Activated gamma-delta T cell treated with anti-CD3 and anti-CD28 coated beads, Interleukin-2, amount 50 U/mL, for 16 hours (primary cell): Measurements from ENCODE around the gene CXCR5.

Experiments used
- DNase-seq: peaks from one replicate; pipeline ENCODE4 v3.0.0-alpha.2; 2020; ENCODE audit warnings: low read depth

Gene CXCR5

GRCh38 chr11:118898400-118899295 is 15.0 kb downstream of the CXCR5 start:
- DNase-seq, result no peak

GRCh38 chr11:118899296-118899688 is 15.6 kb downstream of the CXCR5 start:
- no peak for DNase-seq

- no peak for DNase-seq
These were observed 16.1 kb downstream of the CXCR5 start for GRCh38 chr11:118899706-118900360.

GRCh38 chr11:118900535-118901384 is 17.1 kb downstream of the CXCR5 start:
- no peak for DNase-seq

GRCh38 chr11:118901494-118902335 is 18.0 kb downstream of the CXCR5 start:
- DNase-seq, result no peak

- no peak for DNase-seq
These were observed 18.9 kb downstream of the CXCR5 start for GRCh38 chr11:118902336-118903203.

GRCh38 chr11:118903204-118904015 is 19.7 kb downstream of the CXCR5 start:
- no peak for DNase-seq

GRCh38 chr11:118907051-118908042 is 23.7 kb downstream of the CXCR5 start:
- DNase-seq, result peak; percentile 85

- DNase-seq, result no peak
These were observed 24.6 kb downstream of the CXCR5 start for GRCh38 chr11:118908264-118908663.

- no peak for DNase-seq
These were observed 25.4 kb downstream of the CXCR5 start for GRCh38 chr11:118908901-118909618.

- no peak for DNase-seq
These were observed 26.1 kb downstream of the CXCR5 start for GRCh38 chr11:118909619-118910308.

- DNase-seq, result no peak
These were observed 26.8 kb downstream of the CXCR5 start for GRCh38 chr11:118910309-118911112.

- DNase-seq, result no peak
These were observed 27.6 kb downstream of the CXCR5 start for GRCh38 chr11:118911113-118911879.

GRCh38 chr11:118911880-118912741 is 28.4 kb downstream of the CXCR5 start:
- DNase-seq, result peak; percentile 70
